Esophagus squamous epithelium (tissue), 5 donors: ENCODE data around the gene DRD4. TPM values are rescaled to one million over a fixed set of nuclear protein-coding genes. Genes with fewer than 3 reads are reported as not detected.

Experiments
- DNase-seq: peaks from one replicate; lab custom pipeline; 2025; lab: John Stamatoyannopoulos, UW
- H3K27ac ChIP-seq, 4 donors: fragments of 200-600 bp; sonication (generic); one replicate each; pipeline ENCODE4 v1.5.1; 2016 to 2019; ENCODE audit warnings: mild to moderate bottlenecking in 1 of 4
- H3K27me3 ChIP-seq, 4 donors: fragments of 200-600 bp; sonication (generic); 1 replicate in 3 of 4; 2 replicates in 1 of 4; pipeline versions ENCODE4 v1.5.1 to v1.6.0; 2017 to 2021; ENCODE audit warnings: antibody characterized with exemption in 1 of 4
- H3K36me3 ChIP-seq, 3 donors: fragments of 200-600 bp; sonication (generic); one replicate each; pipeline ENCODE4 v1.5.1; 2016 to 2019
- H3K4me1 ChIP-seq, 3 donors: fragments of 200-600 bp; sonication (generic); one replicate each; pipeline ENCODE4 v1.5.1; 2017 to 2019
- H3K4me3 ChIP-seq, 4 donors: fragments of 200-600 bp; sonication (generic); 1 replicate in 3 of 4; 2 replicates in 1 of 4; pipeline ENCODE4 v1.5.1; 2016 to 2019; ENCODE audit warnings: mild to moderate bottlenecking in 2 of 4, moderate library complexity in 1 of 4
- H3K9me3 ChIP-seq, 3 donors: fragments of 200-600 bp; sonication (generic); one replicate each; pipeline ENCODE4 v1.5.1; 2016 to 2019
- POLR2A ChIP-seq, 4 donors: fragments of 450-650 bp; IDR thresholded peaks; one replicate each; pipeline ENCODE4 v1.6.1; 2017; ENCODE audit warnings: antibody characterized with exemption in 4 of 4, mild to moderate bottlenecking in 4 of 4, moderate library complexity in 3 of 4
- WGBS, 2 donors: methylation state at CpG; one replicate each; pipeline ENCODE4 v1.1.5; 2018; 5-methylcytosine and 5-hydroxymethylcytosine counted together
- intact Hi-C: fragments of 100-400 bp; cut with DNase I; formaldehyde crosslinking; loops from one replicate; pipeline ENCODE4 v1.15.0; 2022
- total RNA-seq, 4 donors: library from RNA; depleted of rRNA; stranded (reverse); fragments of >200 nt; gene quantifications; one replicate each; pipeline ENCODE4 v1.1.0, GENCODE V29; 2016
- TF ChIP-seq, protein P1 (sequence below), 6 experiments: fragments of 450-650 bp in 4 of 6; fragments of 200-600 bp in 2 of 6; sonication (generic) in 2 of 6; IDR thresholded peaks; one replicate each; pipeline ENCODE4 v1.5.1; 2016 to 2019; ENCODE audit warnings: antibody characterized with exemption in 6 of 6, mild to moderate bottlenecking in 4 of 6, moderate library complexity in 4 of 6
- donor health status: DM: yes; HTN: yes; CAD: no.

The DRD4 gene
- total RNA-seq, 4 donors from 2014 or later, result 0.76 TPM; not detected in 3

DNA sequence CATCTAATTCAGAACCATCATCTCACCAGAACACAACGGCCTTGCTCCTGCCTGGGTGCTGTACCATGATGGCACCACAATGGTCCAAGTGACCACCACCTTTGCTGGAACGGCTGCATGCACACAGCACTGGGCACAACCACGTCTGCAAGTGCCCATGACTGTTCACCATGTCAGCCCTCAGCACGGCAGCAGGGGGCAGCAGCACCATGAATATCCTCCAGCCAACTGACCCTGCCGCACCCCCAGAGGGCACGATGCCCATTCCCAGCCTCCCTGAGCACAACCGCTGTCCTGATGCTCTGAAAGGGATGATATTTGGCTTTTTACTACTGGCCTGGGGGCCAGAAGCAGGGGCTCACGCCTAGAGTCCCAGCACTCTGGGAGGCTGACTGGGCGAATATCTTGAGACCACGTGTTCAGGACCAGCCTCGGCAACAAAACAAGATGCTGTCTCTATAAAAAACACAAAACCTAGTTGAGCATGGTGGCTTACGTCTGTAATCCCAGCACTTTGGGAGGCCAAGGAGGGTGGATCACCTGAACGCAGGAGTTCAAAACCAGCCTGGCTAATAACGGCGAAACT is 25.7 kb downstream of the DRD4 start:
- H3K4me1 ChIP-seq, result peaks cover 6 to 32% (median 11%) of the 10 kb centered on the region in 3 donors
- H3K36me3 ChIP-seq, result peaks cover 7 to 79% (median 14%) of the 10 kb centered on the region in 3 donors
- no peak overlapping the region for H3K4me3 ChIP-seq
- WGBS, 2 donors, result 53 to 70% methylated on average over 9 to 10 of the region's 15 CpGs
- DNase-seq, result no peak
- no peak overlapping the region for H3K27ac ChIP-seq
- no peaks in the 10 kb centered on the region for H3K9me3 ChIP-seq
- no peak for TF ChIP-seq POLR2A (IDR thresholded peaks at IDR 0.05)
- TF ChIP-seq, protein P1, sequence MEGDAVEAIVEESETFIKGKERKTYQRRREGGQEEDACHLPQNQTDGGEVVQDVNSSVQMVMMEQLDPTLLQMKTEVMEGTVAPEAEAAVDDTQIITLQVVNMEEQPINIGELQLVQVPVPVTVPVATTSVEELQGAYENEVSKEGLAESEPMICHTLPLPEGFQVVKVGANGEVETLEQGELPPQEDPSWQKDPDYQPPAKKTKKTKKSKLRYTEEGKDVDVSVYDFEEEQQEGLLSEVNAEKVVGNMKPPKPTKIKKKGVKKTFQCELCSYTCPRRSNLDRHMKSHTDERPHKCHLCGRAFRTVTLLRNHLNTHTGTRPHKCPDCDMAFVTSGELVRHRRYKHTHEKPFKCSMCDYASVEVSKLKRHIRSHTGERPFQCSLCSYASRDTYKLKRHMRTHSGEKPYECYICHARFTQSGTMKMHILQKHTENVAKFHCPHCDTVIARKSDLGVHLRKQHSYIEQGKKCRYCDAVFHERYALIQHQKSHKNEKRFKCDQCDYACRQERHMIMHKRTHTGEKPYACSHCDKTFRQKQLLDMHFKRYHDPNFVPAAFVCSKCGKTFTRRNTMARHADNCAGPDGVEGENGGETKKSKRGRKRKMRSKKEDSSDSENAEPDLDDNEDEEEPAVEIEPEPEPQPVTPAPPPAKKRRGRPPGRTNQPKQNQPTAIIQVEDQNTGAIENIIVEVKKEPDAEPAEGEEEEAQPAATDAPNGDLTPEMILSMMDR (IDR thresholded peaks at IDR 0.05), result peak; percentile 65 to 77 (median 72)
- no peaks in the 10 kb centered on the region for H3K27me3 ChIP-seq
- intact Hi-C loops, result loop anchor here (10.0 kb wide), 1 partner anchor 62 kb away; no protein-coding TSS in a partner anchor

DNA sequence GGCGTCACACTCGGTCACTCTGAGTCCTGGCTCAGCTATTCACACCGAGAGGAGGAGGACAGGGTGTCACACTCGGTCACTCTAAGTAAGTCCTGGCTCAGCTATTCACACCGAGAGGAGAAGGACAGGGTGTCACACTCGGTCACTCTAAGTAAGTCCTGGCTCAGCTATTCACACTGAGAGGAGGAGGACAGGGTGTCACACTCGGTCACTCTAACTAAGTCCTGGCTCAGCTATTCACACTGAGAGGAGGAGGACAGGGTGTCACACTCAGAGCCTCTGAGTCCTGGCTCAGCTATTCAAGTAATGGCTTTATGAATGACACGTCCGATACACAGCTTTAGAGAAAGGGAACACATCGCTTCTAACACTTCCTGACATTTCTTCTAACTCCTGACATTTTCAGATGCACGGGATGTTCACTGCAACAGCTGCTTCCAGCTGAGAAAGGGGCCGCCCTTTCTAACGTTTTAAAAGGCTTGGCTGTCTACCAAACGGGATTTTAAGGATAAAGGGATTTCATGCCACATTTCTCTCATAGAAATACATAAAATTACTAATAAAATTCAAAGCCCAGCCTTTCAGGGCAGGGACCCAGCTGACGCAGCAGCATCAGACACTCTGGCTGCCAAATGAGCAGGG is 28.1 kb downstream of the DRD4 start:
- no peaks in the 10 kb centered on the region for H3K27me3 ChIP-seq
- peaks cover 0 to 77% (median 4%) of the 10 kb centered on the region in 3 donors for H3K36me3 ChIP-seq
- peak overlapping the region; percentile 11 to 79 (median 67) for H3K27ac ChIP-seq
- DNase-seq, result no peak
- H3K9me3 ChIP-seq, result no peaks in the 10 kb centered on the region
- H3K4me3 ChIP-seq, result no peak overlapping the region
- H3K4me1 ChIP-seq, result peaks cover 6 to 16% (median 11%) of the 10 kb centered on the region in 3 donors
- TF ChIP-seq, protein P1 (IDR thresholded peaks at IDR 0.05), result no peak
- TF ChIP-seq POLR2A (IDR thresholded peaks at IDR 0.05), result no peak
- intact Hi-C loops, result loop anchor here (10.0 kb wide), 1 partner anchor 60 kb away; no protein-coding TSS in a partner anchor
- WGBS, 2 donors, result 7 to 46% methylated on average over 8 of the region's 15 CpGs

DNA sequence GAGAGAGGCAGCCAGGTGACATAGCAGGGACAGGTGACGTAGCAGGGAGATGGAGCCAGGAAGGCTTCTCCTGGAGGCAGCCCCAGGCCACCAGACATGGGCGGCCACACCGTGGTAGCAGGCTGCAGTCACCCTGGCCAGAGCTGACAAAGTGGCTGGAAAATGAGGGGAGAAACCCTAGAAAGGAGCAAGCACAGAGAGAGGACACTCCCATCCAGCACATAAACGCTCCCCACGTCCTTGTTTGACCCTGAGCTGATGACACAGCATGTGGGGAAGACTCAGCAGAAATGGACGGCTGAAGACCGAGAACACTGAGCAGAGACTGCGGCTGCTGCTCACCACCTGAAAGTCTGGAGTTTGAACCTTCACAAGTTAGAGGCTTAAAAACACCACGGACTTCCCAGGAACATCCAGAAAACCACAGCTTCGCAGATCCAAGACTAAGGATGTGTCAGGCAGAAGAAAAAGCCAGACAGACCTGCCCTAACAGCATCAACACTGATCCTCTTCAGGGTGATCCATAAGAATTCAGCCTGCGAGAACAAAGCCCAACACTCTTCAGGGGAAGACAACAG is 28.7 kb downstream of the DRD4 start:
- Histone ChIP-seq H3K27me3 (no peaks in the 10 kb centered on the region), H3K27ac (peak overlapping the region; percentile 11 to 79 (median 67)), H3K4me1 (peaks cover 6 to 16% (median 11%) of the 10 kb centered on the region in 3 donors), H3K36me3 (peaks cover 0 to 75% (median 0%) of the 10 kb centered on the region in 3 donors), H3K9me3 (no peaks in the 10 kb centered on the region), H3K4me3 (no peak overlapping the region)
- intact Hi-C loops, result loop anchor here (10.0 kb wide), 1 partner anchor 59 kb away; no protein-coding TSS in a partner anchor
- no peak for TF ChIP-seq POLR2A (IDR thresholded peaks at IDR 0.05)
- TF ChIP-seq, protein P1 (IDR thresholded peaks at IDR 0.05), result no peak
- WGBS, 2 donors, result 34 to 46% methylated on average over 9 to 11 of the region's 11 CpGs
- no peak for DNase-seq

DNA sequence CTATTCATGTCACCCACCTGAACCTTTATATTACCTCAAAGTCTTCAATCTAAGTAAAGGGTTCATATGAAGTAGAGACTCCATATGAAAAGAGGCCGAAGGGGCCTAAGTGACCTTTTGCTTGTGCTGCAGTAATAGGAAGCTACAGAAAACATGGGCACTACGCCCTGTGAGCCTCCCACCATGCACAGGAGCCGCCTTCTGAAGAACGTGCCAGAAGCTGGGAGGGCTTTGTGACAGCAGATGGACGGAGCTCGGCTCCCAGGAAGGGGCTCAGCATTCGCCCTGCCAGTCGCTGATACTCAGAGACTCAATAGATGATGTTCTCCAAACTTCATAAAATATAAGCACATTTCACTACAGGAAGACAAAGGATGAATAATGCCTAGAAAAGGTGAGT is 36.8 kb downstream of the DRD4 start:
- TF ChIP-seq, protein P1 (IDR thresholded peaks at IDR 0.05), result no peak
- no peak for TF ChIP-seq POLR2A (IDR thresholded peaks at IDR 0.05)
- WGBS, 2 donors, result 93 to 97% methylated on average over 8 of the region's 8 CpGs
- Histone ChIP-seq H3K9me3 (no peaks in the 10 kb centered on the region), H3K36me3 (peaks cover 15 to 90% (median 30%) of the 10 kb centered on the region in 3 donors), H3K27me3 (no peaks in the 10 kb centered on the region), H3K27ac (no peak overlapping the region), H3K4me3 (no peak overlapping the region), H3K4me1 (no peaks in the 10 kb centered on the region)
- intact Hi-C loops, result no loop called here
- DNase-seq, result no peak

DNA sequence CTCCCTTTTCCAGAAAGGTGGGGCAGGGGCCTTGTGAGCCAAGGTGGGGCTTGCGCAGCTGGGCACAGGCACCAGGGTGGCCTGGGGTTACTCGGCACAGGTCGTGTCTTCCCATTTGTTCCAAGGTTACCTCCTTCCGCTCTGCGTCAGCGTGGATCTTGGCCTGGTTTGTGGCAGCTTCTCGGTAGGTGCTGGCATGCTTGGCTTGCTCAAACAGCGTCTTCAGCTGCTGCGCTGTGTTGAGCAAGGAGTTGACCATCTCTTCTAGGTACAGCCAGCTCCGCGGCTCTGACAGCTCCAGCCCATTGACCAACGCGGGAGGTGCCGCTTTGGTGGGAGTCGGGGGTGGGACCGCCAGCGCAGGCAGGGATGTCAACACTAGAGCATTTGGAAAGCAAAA is 37.3 kb downstream of the DRD4 start:
- no peak overlapping the region for H3K27ac ChIP-seq
- H3K4me1 ChIP-seq, result no peaks in the 10 kb centered on the region
- TF ChIP-seq, protein P1 (IDR thresholded peaks at IDR 0.05), result no peak
- no peak for TF ChIP-seq POLR2A (IDR thresholded peaks at IDR 0.05)
- H3K9me3 ChIP-seq, result no peaks in the 10 kb centered on the region
- no peak overlapping the region for H3K4me3 ChIP-seq
- H3K36me3 ChIP-seq, result peaks cover 16 to 92% (median 30%) of the 10 kb centered on the region in 3 donors
- intact Hi-C loops, result no loop called here
- DNase-seq, result no peak
- no peaks in the 10 kb centered on the region for H3K27me3 ChIP-seq
- WGBS, 2 donors, result 80 to 81% methylated on average over 6 to 8 of the region's 17 CpGs
